HUDEP-2 (cell line): ENCODE data around the gene DDO.
"Not testable (repeated sequence)": the region's sequence is repeated elsewhere in the genome, so short reads cannot be mapped to it uniquely, and the experiment has no call there.

Experiments
- DNase-seq, 76 experiments: peaks; one replicate each; lab custom pipeline; 2025; ENCODE audit not compliant: unreplicated experiment in 76 of 76; lab: John Stamatoyannopoulos, UW

The DDO gene

DNA sequence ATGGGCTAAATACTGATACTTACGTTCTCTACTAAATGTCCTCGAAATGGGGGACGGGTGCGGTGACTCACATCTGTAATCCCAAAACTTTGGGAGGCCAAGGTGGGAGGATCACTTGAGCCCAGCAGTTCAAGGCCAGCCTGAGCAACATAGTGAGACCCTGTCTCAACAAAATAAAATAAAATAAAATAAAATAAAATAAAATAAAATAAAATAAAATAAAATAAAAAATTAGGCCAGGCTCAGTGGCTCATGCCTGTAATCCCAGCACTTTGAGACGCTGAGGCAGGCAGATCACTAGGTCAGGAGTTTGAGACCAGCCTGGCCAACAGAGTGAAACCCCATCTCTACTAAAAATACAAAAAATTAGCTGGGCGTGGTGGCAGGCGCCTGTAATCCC, 64.8 kb downstream of the DDO start:
- DNase-seq: not testable (repeated sequence)

DNA sequence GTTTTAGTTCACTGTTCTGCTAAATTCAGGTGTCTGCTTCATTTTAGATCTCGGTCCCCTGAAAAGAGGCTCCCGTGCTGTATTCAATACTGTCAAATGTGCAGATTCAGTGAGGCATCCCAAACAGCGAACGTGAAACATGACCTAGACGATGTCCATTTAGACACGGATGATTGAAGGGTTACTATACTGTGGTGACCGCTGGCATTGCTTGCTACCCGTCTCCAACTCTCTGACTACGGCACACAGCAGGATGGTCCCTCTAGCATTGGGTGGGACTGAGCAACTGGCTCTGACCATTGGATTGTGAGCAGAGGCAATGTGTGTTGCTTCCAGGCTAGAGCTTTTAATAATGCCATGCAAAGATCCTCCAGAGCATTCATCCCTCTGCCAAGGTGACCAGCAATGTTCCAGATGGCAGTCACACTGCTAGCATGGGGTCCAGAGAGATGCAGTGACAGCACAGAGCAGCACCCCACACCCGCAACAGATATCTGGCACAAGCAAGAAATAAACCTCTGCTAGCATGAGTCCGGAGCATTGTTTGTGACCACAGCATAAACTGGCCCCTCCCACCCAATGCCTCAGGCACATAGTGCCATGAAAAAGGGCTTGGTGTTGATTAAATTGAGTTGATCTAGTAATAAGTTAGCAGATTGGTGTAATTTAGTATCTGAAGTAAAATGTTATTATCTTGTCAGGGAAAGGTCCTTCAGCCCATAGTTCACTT, 66.2 kb downstream of the DDO start:
- no peak for DNase-seq

DNA sequence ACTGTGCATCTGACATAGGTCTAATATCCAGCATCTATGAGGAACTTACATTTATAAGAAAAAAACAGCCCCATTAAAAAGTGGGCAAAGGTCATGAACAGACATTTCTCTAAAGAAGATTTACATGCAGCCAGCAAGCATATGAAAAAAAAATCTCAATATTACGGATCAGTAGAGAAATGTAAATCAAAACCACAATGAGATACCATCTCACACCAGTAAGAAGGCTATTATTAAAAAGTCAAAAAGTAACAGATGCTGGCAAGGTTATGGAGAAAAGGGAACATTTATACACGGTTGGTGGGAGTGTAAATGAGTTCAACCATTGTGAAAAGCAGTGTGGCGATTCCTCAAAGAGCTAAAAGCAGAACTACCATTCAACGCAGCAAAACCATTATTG, 70.3 kb downstream of the DDO start:
- DNase-seq: no peak

GRCh38 chr6:110342759-110343158, 72.6 kb downstream of the DDO start:
- DNase-seq: no peak
